T-helper 9 cell (primary cell): ENCODE measurements around the gene METTL25.
A peak's percentile ranks its signal among the peaks of the same experiment; 100 is the strongest.
"Not testable (repeated sequence)": the region's sequence is repeated elsewhere in the genome, so short reads cannot be mapped to it uniquely, and the experiment has no call there.

Source experiments
- DNase-seq: peaks from one replicate; pipeline ENCODE4 v3.0.0-alpha.2; 2020
- total RNA-seq, 2 donors: gene quantifications; one replicate each; lab custom pipeline; 2026; lab: John Stamatoyannopoulos, UW

The METTL25 gene, protein sequence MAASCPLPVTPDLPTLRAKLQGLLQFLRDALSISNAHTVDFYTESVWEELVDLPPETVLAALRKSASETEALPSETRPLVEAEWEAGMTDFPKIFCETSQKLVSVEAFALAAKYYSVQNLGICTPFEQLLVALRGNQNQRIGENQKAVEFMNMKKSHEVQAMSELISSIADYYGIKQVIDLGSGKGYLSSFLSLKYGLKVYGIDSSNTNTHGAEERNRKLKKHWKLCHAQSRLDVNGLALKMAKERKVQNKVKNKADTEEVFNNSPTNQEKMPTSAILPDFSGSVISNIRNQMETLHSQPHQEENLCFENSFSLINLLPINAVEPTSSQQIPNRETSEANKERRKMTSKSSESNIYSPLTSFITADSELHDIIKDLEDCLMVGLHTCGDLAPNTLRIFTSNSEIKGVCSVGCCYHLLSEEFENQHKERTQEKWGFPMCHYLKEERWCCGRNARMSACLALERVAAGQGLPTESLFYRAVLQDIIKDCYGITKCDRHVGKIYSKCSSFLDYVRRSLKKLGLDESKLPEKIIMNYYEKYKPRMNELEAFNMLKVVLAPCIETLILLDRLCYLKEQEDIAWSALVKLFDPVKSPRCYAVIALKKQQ
- 21.8 to 23.2 reads per million in 2 donors for total RNA-seq

GRCh38 chr12:82358200-82359114 is at the start of gene METTL25, which contains the start of gene CCDC59:
TSS of gene METTL25 (plus strand) at chr12:82358529. CDS start at chr12:82358566, 37 bp downstream.
TSS of gene CCDC59 (minus strand) at chr12:82358387. CDS start at chr12:82358376, 11 bp downstream.
- peak; percentile 99 for DNase-seq

GRCh38 chr12:82314406-82314892 is 43.9 kb upstream of the METTL25 start:
- no peak for DNase-seq

DNA sequence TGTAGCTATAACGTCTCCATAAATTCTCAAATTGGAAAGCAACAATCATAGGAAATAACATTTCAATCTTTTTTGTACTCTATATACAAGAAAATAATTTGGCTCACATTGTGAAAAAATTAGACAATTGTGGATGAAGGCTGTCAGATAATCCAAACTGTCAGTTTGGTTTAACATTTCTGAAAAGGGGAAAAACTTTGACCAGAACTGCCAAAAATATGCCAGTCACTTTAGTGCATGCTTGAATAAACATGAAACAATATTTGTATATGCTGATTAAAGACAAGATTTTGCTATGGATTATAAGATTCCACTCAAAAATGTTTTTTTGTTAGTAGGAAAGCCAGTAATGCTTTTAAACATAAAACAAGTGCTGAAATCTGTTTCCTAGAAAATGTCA is 39.1 kb upstream of the METTL25 start:
- DNase-seq: no peak

DNA sequence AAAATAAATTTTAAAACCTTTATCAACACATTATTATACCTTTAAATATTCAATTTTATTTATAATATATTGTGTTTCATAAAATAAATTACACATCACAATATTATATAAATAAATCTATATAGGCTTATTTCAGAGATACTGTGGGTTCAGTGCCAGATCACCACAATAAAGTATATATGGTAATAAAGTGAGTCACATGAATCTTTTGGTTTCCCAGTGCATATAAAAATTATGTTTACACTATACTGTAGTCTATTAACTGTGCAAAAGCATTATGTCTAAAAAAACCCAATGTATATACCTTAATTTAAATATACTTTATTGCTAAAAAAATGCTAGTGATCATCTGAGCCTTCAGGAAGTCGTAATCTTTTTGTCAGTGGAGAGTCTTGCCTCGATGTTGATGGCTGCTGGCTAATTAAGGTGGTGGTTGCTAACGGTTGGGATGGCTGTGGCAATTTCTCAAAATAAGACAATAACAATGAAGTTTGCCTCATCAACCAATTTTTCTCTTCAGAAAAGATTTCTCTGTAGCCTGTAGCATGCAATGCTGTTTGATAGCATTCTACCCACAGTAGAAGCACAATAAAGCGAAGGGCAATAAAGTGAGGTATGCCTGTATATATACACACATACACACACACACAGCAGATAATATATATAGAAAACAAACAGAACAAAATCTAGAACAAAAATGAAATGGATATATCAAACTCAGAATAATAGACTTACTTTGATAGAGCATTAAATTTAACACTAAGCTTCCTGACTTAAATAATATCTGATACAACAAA is 32.6 kb upstream of the METTL25 start:
- no peak for DNase-seq

DNA sequence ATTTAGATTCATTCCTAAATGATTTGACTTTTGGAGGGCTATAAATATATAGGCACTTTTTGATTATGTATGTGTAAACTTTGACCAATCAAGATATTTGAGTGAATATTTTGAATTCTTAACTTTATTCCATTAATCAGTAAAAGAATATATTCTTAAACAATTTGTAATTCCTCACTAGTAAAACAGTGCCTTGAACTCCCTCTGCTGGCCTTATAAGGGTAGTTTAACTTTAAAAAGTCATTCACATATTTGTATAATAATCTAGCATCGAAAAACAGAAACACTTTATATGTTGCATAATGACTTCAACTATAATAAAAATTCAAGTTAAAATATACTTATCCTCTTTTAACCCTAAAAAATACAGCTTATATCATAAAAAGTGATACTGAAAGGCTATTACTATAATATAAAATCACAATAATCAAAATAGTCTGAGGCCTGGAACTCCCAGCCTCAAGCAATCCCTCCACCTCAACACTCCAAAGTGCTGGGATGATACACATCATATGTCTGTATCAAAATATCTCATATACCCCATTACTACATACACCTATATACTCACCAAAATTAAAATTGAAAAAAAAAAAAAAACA is 31.3 kb upstream of the METTL25 start:
- DNase-seq: no peak

- DNase-seq: no peak
These were observed 30.5 kb upstream of the METTL25 start for GRCh38 chr12:82327861-82328260.

GRCh38 chr12:82329508-82329907 is 28.8 kb upstream of the METTL25 start:
- DNase-seq: no peak

DNA sequence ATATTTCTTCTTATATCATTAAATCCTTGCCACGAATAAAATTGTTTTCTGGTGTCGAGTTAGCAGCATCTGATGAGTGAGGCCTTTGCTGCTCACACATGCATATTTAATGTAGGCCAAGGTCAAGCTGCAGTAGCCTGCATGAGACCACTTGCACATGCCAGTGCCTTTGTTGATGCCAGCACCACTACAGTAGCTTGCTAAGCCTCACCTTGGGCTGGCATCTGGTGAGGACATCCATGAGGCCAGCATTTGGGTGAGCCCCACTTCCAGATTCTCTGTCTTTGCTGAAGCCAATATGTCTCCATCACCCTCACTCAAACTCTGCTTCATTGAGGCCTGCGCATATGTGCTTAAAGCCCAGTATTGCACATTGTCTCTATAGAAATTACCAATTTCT is 8.2 kb upstream of the METTL25 start:
- DNase-seq: no peak

DNA sequence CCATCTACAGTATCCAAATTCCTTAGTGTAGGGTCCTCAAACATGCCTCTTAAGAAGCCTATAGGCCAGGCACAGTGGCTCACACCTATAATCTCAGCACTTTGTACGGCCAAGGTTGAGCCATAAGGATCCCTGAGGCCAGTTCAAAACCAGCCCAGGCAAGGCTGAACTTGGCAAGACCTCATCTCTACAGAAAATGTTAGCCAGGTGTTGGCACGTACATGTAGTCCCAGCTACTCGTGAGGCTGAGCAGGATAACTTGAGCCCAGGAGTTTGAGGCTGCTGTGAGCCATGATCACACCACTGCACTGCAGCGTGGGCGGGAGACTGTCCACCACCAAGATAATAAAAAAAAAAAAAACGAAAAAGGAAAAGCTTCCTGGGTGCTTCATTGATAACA is 6.9 kb upstream of the METTL25 start:
- no peak for DNase-seq

- DNase-seq: no peak
These were observed 989 bp upstream of the METTL25 start for GRCh38 chr12:82357340-82357739.

GRCh38 chr12:82357845-82358199 is 507 bp upstream of the METTL25 start:
- no peak for DNase-seq

GRCh38 chr12:82359115-82359478 is 768 bp downstream of the METTL25 start:
- DNase-seq: no peak

DNA sequence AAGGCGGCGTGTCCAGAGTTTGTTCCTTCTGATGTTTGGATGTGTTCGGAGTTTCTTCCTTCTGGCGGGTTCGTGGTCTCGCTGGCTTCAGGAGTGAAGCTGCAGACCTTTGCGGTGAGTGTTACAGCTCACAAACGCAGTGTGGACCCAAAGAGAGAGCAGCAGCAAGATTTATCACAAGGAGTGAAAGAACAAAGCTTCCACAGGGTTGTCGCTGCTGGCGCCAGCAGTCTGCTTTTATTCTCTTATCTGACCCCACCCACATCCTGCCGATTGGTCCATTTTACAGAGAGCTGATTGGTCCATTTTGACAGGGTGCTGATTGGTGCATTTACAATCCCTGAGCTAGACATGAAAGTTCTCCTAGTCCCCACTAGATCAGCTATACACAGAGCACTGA is 2.5 kb downstream of the METTL25 start:
- not testable (repeated sequence) for DNase-seq

DNA sequence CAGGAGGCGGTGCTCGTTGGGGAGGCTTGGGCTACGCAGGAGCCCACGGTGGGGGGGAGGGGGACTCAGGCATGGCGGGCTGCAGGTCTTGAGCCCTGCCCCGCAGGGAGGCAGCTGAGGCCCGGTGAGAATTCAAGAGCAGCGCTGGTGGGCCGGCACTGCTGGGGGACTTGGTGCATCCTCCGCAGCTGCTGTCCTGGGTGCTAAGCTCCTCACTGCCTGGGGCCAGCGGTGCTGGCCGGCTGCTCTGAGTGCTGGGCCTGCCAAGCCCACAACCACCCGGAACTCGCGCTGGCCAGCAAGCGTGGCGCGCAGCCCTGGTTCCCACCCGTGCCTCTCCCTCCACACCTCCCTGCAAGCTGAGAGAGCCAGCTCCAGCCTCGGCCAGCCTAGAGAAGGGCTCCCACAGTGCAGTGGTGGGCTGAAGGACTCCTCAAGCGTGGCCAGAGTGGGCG is 3.2 kb downstream of the METTL25 start:
- DNase-seq: no peak

GRCh38 chr12:82363990-82364389 is 5.7 kb downstream of the METTL25 start:
- no peak for DNase-seq

- no peak for DNase-seq
These were observed 7.9 kb downstream of the METTL25 start for GRCh38 chr12:82366197-82366596.

DNA sequence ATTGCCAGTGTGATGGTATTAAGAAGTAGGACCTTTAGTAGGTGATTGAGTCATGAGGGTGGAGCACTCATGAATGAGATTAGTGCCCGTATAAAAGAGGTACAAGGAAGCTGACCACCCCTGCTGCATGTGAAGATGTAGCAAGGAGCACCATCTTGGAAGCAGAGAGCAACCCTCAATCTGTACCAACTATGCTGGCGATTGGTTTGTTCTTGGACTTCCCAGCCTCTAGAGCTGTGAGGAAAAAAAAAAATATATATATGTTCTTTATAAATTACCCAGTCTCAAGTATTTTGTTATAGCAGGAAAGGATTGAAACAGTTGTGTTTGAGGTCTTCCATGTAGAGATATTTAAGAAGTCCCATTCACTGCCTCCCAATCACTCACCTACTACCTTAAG is 16.9 kb downstream of the METTL25 start:
- no peak for DNase-seq

DNA sequence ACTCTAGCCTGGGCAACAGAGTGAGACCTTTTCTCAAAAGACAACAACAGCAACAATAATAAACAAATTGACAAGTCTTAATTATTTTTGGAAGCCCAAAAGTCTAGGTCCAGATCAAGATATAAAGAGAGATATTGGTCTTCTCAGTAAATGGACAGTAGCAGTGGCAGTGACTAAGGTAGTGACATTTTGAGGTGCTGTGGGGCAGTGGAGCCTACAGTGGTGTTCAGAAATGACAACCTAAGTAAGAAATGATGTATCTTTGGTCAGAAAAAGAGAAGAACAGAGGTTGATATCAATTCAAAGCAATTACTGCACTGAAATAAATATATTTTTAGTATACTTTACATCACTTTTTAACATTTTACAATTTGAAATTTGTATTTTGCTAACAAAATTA is 20.7 kb downstream of the METTL25 start:
- no peak for DNase-seq

GRCh38 chr12:82383930-82384552 is 25.7 kb downstream of the METTL25 start:
- DNase-seq: no peak

GRCh38 chr12:82398879-82399278 is 40.5 kb downstream of the METTL25 start:
- DNase-seq: no peak

GRCh38 chr12:82400819-82401218 is 42.5 kb downstream of the METTL25 start:
- DNase-seq: no peak
